ACC112 (cell line): ENCODE measurements around the gene ANKRD18A.
"Not testable (repeated sequence)": the region's sequence is repeated elsewhere in the genome, so short reads cannot be mapped to it uniquely, and the experiment has no call there.

ENCODE experiments used
- H2AFZ ChIP-seq: fragments of 200-600 bp; sonication (generic); one replicate; pipeline ENCODE4 v1.6.0; 2017; ENCODE audit warnings: antibody characterized with exemption, low read length; ENCODE audit not compliant: unreplicated experiment
- H3K27ac ChIP-seq: fragments of 200-600 bp; sonication (generic); 2 replicates; pipeline ENCODE4 v1.5.1; 2014; ENCODE audit warnings: low read depth, mild to moderate bottlenecking, antibody characterized with exemption, low read length, moderate library complexity
- H3K27me3 ChIP-seq: fragments of 200-600 bp; sonication (generic); 2 replicates; pipeline ENCODE4 v1.6.1; 2014; ENCODE audit warnings: mild to moderate bottlenecking, antibody characterized with exemption, low read length, moderate library complexity, mixed read lengths; ENCODE audit not compliant: insufficient read depth
- H3K36me3 ChIP-seq: fragments of 200-600 bp; sonication (generic); 2 replicates; pipeline ENCODE4 v1.6.1; 2016; ENCODE audit warnings: mild to moderate bottlenecking, antibody characterized with exemption, low read length, moderate library complexity, mixed read lengths; ENCODE audit not compliant: insufficient read depth
- H3K4me1 ChIP-seq: fragments of 200-600 bp; sonication (generic); one replicate; pipeline ENCODE4 v1.6.1; 2016; ENCODE audit warnings: low read length, mixed read lengths; ENCODE audit not compliant: insufficient read depth, unreplicated experiment, control insufficient read depth
- H3K4me3 ChIP-seq: fragments of 200-600 bp; sonication (generic); 2 replicates; pipeline ENCODE4 v1.5.1; 2014; ENCODE audit warnings: mild to moderate bottlenecking, low read depth, low read length
- H3K79me2 ChIP-seq: fragments of 200-600 bp; sonication (generic); one replicate; pipeline ENCODE4 v1.6.0; 2016; ENCODE audit warnings: low read length; ENCODE audit not compliant: control insufficient read depth, unreplicated experiment, insufficient read depth

ANKRD18A gene

GRCh38 chr9:38626006-38626405 is 5.6 kb upstream of the ANKRD18A start:
- H3K36me3 ChIP-seq, result no peaks in the 10 kb centered on the region
- H3K27ac ChIP-seq, result no peak overlapping the region

GRCh38 chr9:38622951-38623350 is 2.6 kb upstream of the ANKRD18A start:
- H3K79me2 ChIP-seq, result no peaks in the 10 kb centered on the region
- no peaks in the 10 kb centered on the region for H3K36me3 ChIP-seq
- H3K27ac ChIP-seq, result no peak overlapping the region
- H3K4me3 ChIP-seq, result no peak overlapping the region
- no peaks in the 10 kb centered on the region for H3K4me1 ChIP-seq
- no peak overlapping the region for H2AFZ ChIP-seq
- peaks cover 60% of the 10 kb centered on the region for H3K27me3 ChIP-seq

More at GRCh38 chr9:38626006-38626405, 5.6 kb upstream of the ANKRD18A start:
- Histone ChIP-seq H2AFZ (no peak overlapping the region), H3K4me1 (no peaks in the 10 kb centered on the region), H3K27me3 (peaks cover 35% of the 10 kb centered on the region), H3K79me2 (no peaks in the 10 kb centered on the region), H3K4me3 (no peak overlapping the region)

GRCh38 chr9:38622288-38622674 is 1.9 kb upstream of the ANKRD18A start:
- no peak overlapping the region for H2AFZ ChIP-seq
- H3K4me1 ChIP-seq, result no peaks in the 10 kb centered on the region
- no peaks in the 10 kb centered on the region for H3K79me2 ChIP-seq
- peaks cover 60% of the 10 kb centered on the region for H3K27me3 ChIP-seq
- H3K27ac ChIP-seq, result no peak overlapping the region
- H3K4me3 ChIP-seq, result peak overlapping the region; percentile 77
- H3K36me3 ChIP-seq, result no peaks in the 10 kb centered on the region

- Histone ChIP-seq H3K36me3 (no peaks in the 10 kb centered on the region), H2AFZ (peak overlapping the region; percentile 18), H3K79me2 (no peaks in the 10 kb centered on the region), H3K27me3 (peaks cover 60% of the 10 kb centered on the region), H3K4me1 (no peaks in the 10 kb centered on the region), H3K4me3 (peak overlapping the region; percentile 77), H3K27ac (no peak overlapping the region)
These were observed 1.3 kb upstream of the ANKRD18A start for GRCh38 chr9:38621434-38622287.

- H3K4me3 ChIP-seq, result peak overlapping the region; percentile 77
- H2AFZ ChIP-seq, result peak overlapping the region; percentile 32
- H3K27ac ChIP-seq, result no peak overlapping the region
- H3K27me3 ChIP-seq, result peaks cover 60% of the 10 kb centered on the region
- H3K36me3 ChIP-seq, result no peaks in the 10 kb centered on the region
- H3K4me1 ChIP-seq, result no peaks in the 10 kb centered on the region
- no peaks in the 10 kb centered on the region for H3K79me2 ChIP-seq
These were observed 594 bp downstream of the ANKRD18A start for GRCh38 chr9:38619556-38620447.

GRCh38 chr9:38598029-38598745 is 22.2 kb downstream of the ANKRD18A start:
- H3K27me3 ChIP-seq, H3K27ac ChIP-seq, H3K36me3 ChIP-seq, H3K4me1 ChIP-seq, H3K4me3 ChIP-seq, H3K79me2 ChIP-seq, H2AFZ ChIP-seq: not testable (repeated sequence)

- not testable (repeated sequence) for H3K27me3 ChIP-seq, H3K4me3 ChIP-seq, H3K4me1 ChIP-seq, H3K36me3 ChIP-seq, H2AFZ ChIP-seq, H3K79me2 ChIP-seq, H3K27ac ChIP-seq
These were observed 25.3 kb downstream of the ANKRD18A start for GRCh38 chr9:38595117-38595516.

- H3K4me3 ChIP-seq, H3K36me3 ChIP-seq, H3K4me1 ChIP-seq, H3K27ac ChIP-seq, H3K27me3 ChIP-seq, H3K79me2 ChIP-seq, H2AFZ ChIP-seq: not testable (repeated sequence)
These were observed 28.9 kb downstream of the ANKRD18A start for GRCh38 chr9:38591346-38592063.

- not testable (repeated sequence) for H3K79me2 ChIP-seq, H3K27ac ChIP-seq, H2AFZ ChIP-seq, H3K27me3 ChIP-seq, H3K4me1 ChIP-seq, H3K4me3 ChIP-seq, H3K36me3 ChIP-seq
These were observed 36.6 kb downstream of the ANKRD18A start for GRCh38 chr9:38583765-38584164.

GRCh38 chr9:38580112-38580511 is 40.3 kb downstream of the ANKRD18A start:
- H3K4me1 ChIP-seq, H3K36me3 ChIP-seq, H3K4me3 ChIP-seq, H3K79me2 ChIP-seq, H3K27ac ChIP-seq, H2AFZ ChIP-seq, H3K27me3 ChIP-seq: not testable (repeated sequence)
